Endothelial cell of umbilical vein (primary cell): ENCODE measurements around the gene G0S2.

ENCODE experiments used
- JUN ChIP-seq: IDR thresholded peaks from 2 replicates; pipeline ENCODE4 v1.6.1; 2011; ENCODE audit warnings: borderline replicate concordance, low read depth; ENCODE audit not compliant: insufficient read length, insufficient read depth
- MYC ChIP-seq: IDR thresholded peaks from one replicate; pipeline ENCODE4 v1.6.1; 2011; ENCODE audit warnings: mild to moderate bottlenecking, low read depth, low read length
- POLR2A ChIP-seq: IDR thresholded peaks from 2 replicates; pipeline ENCODE4 v1.6.1; 2012; ENCODE audit warnings: low read depth, mild to moderate bottlenecking, control low read depth, low read length
- TF ChIP-seq, protein P1 (sequence below), 2 donors: IDR thresholded peaks; 1 replicate in 1 of 2; 2 replicates in 1 of 2; pipeline ENCODE4 v1.5.1; 2011; ENCODE audit warnings: low read length in 2 of 2, mild to moderate bottlenecking in 2 of 2, moderate library complexity in 2 of 2, control low read depth in 1 of 2, inconsistent platforms in 1 of 2, low read depth in 1 of 2; ENCODE audit not compliant: insufficient read depth in 1 of 2; ENCODE audit errors: extremely low read depth in 1 of 2

DNA sequence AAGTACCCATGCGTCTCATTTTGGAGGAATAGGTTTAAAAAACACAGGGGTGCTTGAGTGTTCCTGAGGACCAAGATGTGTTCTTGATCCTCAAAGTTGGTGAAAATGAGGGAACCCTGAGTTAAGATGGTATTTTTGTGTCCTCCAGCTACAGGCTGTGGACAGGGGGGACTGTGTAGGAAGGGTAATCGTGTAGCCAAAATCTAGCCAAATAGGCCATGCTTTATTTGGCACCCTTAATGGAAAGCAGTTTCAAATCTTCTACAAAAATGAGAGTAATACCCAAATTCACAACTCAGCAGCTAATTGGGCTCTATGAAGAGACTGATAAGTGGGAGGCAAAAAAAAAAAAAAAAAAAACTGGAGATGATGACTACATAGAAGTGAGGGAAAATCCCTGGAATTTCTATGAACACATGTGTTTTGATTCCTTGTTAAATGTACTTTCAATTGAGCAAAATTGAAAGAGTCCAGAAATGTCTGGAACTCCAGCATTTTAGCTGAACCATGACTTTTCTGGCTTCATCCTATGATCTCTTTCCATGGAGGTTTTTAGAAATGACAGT is 29.9 kb downstream of the G0S2 start:
- TF ChIP-seq, protein P1, sequence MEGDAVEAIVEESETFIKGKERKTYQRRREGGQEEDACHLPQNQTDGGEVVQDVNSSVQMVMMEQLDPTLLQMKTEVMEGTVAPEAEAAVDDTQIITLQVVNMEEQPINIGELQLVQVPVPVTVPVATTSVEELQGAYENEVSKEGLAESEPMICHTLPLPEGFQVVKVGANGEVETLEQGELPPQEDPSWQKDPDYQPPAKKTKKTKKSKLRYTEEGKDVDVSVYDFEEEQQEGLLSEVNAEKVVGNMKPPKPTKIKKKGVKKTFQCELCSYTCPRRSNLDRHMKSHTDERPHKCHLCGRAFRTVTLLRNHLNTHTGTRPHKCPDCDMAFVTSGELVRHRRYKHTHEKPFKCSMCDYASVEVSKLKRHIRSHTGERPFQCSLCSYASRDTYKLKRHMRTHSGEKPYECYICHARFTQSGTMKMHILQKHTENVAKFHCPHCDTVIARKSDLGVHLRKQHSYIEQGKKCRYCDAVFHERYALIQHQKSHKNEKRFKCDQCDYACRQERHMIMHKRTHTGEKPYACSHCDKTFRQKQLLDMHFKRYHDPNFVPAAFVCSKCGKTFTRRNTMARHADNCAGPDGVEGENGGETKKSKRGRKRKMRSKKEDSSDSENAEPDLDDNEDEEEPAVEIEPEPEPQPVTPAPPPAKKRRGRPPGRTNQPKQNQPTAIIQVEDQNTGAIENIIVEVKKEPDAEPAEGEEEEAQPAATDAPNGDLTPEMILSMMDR (IDR thresholded peaks at IDR 0.05; ENCODE audit: extremely low read depth in 1 of 2, insufficient read depth in 1 of 2, low read depth in 1 of 2, low read length in 2 of 2) = no peak
- no peak for TF ChIP-seq POLR2A
- TF ChIP-seq MYC = no peak
- TF ChIP-seq JUN = no peak
